HEK293T (cell line): ENCODE measurements around the gene FSTL4.

Source experiments
- CTCF ChIA-PET: fragments of 350-600 bp; formaldehyde crosslinking; extraction: SDS; loops from one replicate; lab custom pipeline; 2021; ENCODE audit warnings: antibody characterized with exemption, inconsistent platforms; lab: Yijun Ruan, JAX
- POLR2A ChIA-PET: fragments of 350-600 bp; formaldehyde crosslinking; extraction: SDS; loops from one replicate; lab custom pipeline; 2020; ENCODE audit warnings: antibody characterized with exemption, inconsistent platforms; lab: Yijun Ruan, JAX
- DNase-seq: peaks from one replicate; pipeline ENCODE4 v3.0.0; 2012; ENCODE audit warnings: mixed read lengths; ENCODE audit errors: extremely low spot score
- ARNT ChIP-seq: fragments of 450-650 bp; IDR thresholded peaks from 2 replicates; pipeline ENCODE4 v1.6.1; 2017; ENCODE audit warnings: mild to moderate bottlenecking
- BHLHE40 ChIP-seq: fragments of 450-650 bp; IDR thresholded peaks from 2 replicates; pipeline ENCODE4 v1.6.1; 2016; ENCODE audit warnings: mild to moderate bottlenecking, moderate library complexity, borderline replicate concordance
- CTBP1 ChIP-seq: fragments of 450-650 bp; IDR thresholded peaks from 2 replicates; pipeline ENCODE4 v1.6.1; 2016; ENCODE audit warnings: borderline replicate concordance
- ELF4 ChIP-seq: fragments of 450-650 bp; IDR thresholded peaks from 2 replicates; pipeline ENCODE4 v1.6.1; 2017; ENCODE audit warnings: antibody characterized with exemption
- FOXA1 ChIP-seq: fragments of 450-650 bp; IDR thresholded peaks from 2 replicates; pipeline ENCODE4 v1.6.1; 2016; ENCODE audit warnings: mild to moderate bottlenecking
- FOXK2 ChIP-seq: fragments of 450-650 bp; IDR thresholded peaks from 2 replicates; pipeline ENCODE4 v1.6.1; 2016; ENCODE audit warnings: mild to moderate bottlenecking
- FOXM1 ChIP-seq: fragments of 450-650 bp; IDR thresholded peaks from 2 replicates; pipeline ENCODE4 v1.6.1; 2017; ENCODE audit warnings: mild to moderate bottlenecking, borderline replicate concordance
- HDGF ChIP-seq: fragments of 450-650 bp; IDR thresholded peaks from 2 replicates; pipeline ENCODE4 v1.6.1; 2017; ENCODE audit warnings: antibody characterized with exemption, borderline replicate concordance
- L3MBTL2 ChIP-seq: fragments of 450-650 bp; conservative IDR thresholded peaks from 2 replicates; pipeline ENCODE4 v1.6.1; 2016; ENCODE audit warnings: mild to moderate bottlenecking
- LEF1 ChIP-seq: fragments of 450-650 bp; IDR thresholded peaks from 2 replicates; pipeline ENCODE4 v1.6.1; 2017; ENCODE audit warnings: mild to moderate bottlenecking, borderline replicate concordance
- NFRKB ChIP-seq: fragments of 450-650 bp; IDR thresholded peaks from 2 replicates; pipeline ENCODE4 v1.6.1; 2016; ENCODE audit warnings: mild to moderate bottlenecking, moderate library complexity
- PKNOX1 ChIP-seq: fragments of 450-650 bp; IDR thresholded peaks from 2 replicates; pipeline ENCODE4 v1.6.1; 2016
- SP1 ChIP-seq: fragments of 450-650 bp; IDR thresholded peaks from 2 replicates; pipeline ENCODE4 v1.6.1; 2017
- SUZ12 ChIP-seq: fragments of 450-650 bp; IDR thresholded peaks from 2 replicates; pipeline ENCODE4 v1.6.1; 2016; ENCODE audit warnings: mild to moderate bottlenecking
- TARDBP ChIP-seq: fragments of 450-650 bp; IDR thresholded peaks from 2 replicates; pipeline ENCODE4 v1.6.1; 2016
- ZNF384 ChIP-seq: fragments of 450-650 bp; IDR thresholded peaks from 2 replicates; pipeline ENCODE4 v1.6.1; 2016

FSTL4 gene

DNA sequence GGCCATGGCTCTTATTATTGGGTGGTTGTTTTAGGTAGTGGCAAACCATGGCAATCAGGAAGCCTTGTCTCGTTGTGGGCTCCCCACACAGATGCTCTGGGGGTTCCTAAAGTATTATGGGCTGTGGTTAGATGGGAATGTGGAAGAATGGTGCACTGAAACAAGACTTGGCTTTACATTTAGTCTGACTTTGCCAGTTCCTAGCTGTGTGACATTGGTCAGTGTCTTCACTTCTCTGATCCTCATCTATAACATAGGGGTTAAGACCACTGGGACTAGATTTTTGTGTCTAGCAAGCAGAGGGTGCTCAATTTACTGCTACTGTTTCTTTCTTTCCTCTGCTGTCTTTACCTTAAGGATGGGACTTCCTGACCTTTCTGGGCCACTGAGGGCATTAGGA is 411.0 kb downstream of the FSTL4 start:
- no peak for DNase-seq
- TF ChIP-seq BHLHE40 (no peak), SUZ12 (no peak), HDGF (no peak), NFRKB (no peak)
- POLR2A ChIA-PET: no interaction called here
- CTCF ChIA-PET: no interaction called here

DNA sequence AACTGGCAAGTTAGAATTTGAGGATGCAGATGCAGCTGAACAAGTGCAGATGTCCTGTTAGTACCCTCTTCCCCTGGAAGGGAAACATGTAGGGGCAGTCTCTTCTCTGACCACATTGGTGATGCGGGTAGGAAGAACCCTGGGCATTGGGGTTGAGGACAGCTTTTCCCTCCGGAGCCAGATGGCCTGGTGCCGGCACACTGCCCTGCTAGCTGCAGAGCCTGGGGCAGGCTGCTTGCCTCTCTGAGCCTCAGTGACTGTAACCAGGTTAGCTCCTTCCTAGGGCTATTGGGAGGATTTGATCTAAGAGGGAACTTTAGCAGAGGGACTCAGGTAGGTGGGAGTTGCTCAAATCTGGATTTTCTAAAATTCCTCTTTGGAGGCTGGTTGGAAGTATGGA is 412.1 kb downstream of the FSTL4 start:
- ChIA-PET POLR2A (no interaction called here), CTCF (no interaction called here)
- DNase-seq: no peak
- TF ChIP-seq ARNT (no peak), CTBP1 (no peak), TARDBP (no peak), NFRKB (no peak), SUZ12 (no peak), FOXA1 (no peak), LEF1 (no peak), FOXM1 (no peak), BHLHE40 (no peak), L3MBTL2 (no peak), PKNOX1 (no peak), HDGF (no peak), FOXK2 (no peak), SP1 (no peak), ELF4 (no peak), ZNF384 (no peak)

DNA sequence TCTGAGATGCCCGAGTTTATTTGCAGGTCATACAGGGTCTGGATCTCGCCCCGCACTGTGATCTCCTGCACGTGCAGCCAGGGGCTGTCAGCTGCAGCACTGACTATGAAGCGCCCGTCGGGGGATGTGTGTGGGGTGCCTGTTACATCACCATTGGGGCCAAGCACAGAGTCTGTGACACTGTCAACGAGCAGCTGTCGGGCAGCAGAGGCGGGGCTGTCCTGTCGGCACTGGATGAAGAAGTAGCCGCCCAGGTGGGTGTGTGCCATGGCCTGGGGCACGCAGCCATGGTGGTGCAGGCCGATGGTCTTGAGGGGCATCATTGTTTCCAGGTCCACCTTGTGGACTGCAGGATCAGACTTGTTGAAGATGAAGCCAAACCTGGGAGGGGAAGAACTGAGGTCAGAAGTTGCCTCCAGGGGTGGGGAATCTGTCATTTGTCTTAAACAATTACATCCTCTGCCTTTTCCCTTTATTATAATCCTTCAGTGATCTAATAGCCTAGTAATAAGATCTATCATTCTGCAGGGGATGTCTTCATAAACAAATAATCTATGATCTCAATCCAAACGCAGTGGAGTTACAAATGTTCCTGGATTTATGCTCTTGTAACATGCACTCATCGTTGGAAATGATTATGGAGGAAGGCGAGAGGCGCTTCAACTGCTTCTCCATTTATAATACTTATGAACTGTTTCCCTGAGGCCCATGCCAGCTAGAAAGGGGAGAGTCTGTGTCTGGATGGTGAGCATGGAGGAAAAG is 412.7 kb downstream of the FSTL4 start:
- TF ChIP-seq FOXA1 (no peak), HDGF (no peak), FOXM1 (no peak), FOXK2 (no peak), ELF4 (no peak), L3MBTL2 (no peak), SP1 (no peak), PKNOX1 (no peak), LEF1 (no peak), NFRKB (no peak), BHLHE40 (no peak), ZNF384 (no peak)
- ChIA-PET CTCF (no interaction called here), POLR2A (no interaction called here)
- DNase-seq: no peak

DNA sequence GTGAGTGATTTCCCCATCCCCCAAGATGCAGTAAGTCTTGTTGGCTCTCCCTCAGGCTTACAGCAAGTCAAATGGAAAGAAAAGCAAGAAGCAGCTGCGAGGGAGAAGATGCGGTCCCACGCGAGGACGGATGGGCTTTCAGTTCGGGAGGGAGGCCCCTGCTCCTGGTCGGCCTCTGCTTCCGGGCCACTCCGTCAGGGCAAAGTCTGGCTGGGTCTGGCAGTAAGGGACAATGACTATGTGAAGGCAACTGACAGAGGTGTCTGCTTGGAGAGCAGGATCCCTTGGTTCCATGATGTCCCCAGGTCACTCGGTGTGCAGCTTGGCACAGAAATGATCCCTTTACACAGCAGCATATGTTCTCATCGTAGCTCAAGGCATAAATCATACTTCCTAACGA is 413.8 kb downstream of the FSTL4 start:
- TF ChIP-seq ARNT: no peak
- no peak for TF ChIP-seq CTBP1
- TF ChIP-seq SP1: no peak
- TF ChIP-seq NFRKB: no peak
- no peak for DNase-seq
- POLR2A ChIA-PET: no interaction called here
- CTCF ChIA-PET: no interaction called here

- TF ChIP-seq ELF4 (no peak), ZNF384 (no peak), HDGF (no peak), SUZ12 (no peak), FOXM1 (no peak), PKNOX1 (no peak), SP1 (no peak), TARDBP (no peak), LEF1 (no peak), ARNT (no peak)
- POLR2A ChIA-PET: no interaction called here
- DNase-seq: no peak
- CTCF ChIA-PET: no interaction called here
Measured at GRCh38 chr5:133196441-133197085, 415.8 kb downstream of the FSTL4 start.

DNA sequence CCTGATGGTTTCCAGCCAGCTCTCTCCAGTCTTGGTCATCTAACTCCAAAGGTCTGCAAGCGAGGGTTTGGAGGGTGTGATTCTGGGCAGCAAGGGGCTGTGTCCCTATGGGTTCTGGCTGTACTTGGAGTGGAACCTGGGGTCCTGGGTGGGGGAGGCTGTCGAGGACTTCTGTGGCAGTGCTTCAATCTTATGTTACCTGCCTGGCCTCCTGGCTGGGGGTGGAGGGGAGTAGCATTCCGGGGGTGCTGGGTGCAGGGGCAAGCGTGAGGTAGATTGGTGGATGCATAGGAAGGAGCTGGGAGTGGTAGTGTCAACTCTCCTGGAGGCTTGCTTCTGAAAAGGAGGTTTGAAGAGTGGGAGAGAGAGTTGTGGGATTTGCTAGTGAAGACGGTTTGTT is 417.1 kb downstream of the FSTL4 start:
- ChIA-PET CTCF (interaction anchor here (1.2 kb wide), 1 partner anchor 15 kb away, joined by 3 read pairs; no protein-coding TSS in a partner anchor), POLR2A (no interaction called here)
- DNase-seq: no peak
- TF ChIP-seq ELF4: no peak
- TF ChIP-seq BHLHE40: no peak
- TF ChIP-seq L3MBTL2: no peak
- TF ChIP-seq FOXK2: no peak
- TF ChIP-seq TARDBP: no peak

DNA sequence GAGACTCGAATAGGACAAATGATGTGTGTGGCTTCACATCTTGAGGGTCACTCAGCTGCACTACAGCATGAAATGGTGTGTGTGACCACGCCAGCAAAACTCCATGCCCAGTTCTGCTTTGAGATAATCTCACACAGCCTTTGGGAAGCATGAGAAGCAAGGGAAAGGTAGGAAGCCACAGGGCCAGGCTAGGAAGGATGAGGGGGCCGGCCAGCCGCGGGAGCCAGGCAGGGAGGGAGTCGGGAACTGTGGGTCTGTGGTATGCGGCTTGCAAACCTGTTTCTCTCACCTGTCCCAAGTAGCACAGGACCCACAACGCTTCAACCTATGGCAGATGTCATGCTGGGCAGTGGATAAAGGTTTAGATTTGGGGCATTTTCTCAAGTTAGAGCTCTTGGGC is 418.5 kb downstream of the FSTL4 start:
- POLR2A ChIA-PET: no interaction called here

More for the DNA sequence above, 418.5 kb downstream of the FSTL4 start:
- no peak for TF ChIP-seq HDGF
- no peak for TF ChIP-seq L3MBTL2
- no peak for TF ChIP-seq NFRKB
- no peak for TF ChIP-seq SP1
- TF ChIP-seq ELF4: no peak
- no peak for TF ChIP-seq ZNF384
- no peak for TF ChIP-seq PKNOX1
- no peak for TF ChIP-seq TARDBP
- TF ChIP-seq BHLHE40: no peak
- TF ChIP-seq SUZ12: no peak
- TF ChIP-seq FOXA1: no peak
- no peak for TF ChIP-seq ARNT
- TF ChIP-seq CTBP1: no peak
- no peak for TF ChIP-seq LEF1
- no peak for TF ChIP-seq FOXK2
- TF ChIP-seq FOXM1: no peak
- DNase-seq: no peak
- CTCF ChIA-PET: no interaction called here
